ENCODE measurements around the gene TREX2. TPM values are rescaled to one million over a fixed set of nuclear protein-coding genes. Genes with fewer than 3 reads are reported as not detected.

Gene TREX2
- total and polyA plus RNA-seq, 12 donors = 0.28 to 4.3 (median 1.1) TPM; not detected in 2

DNA sequence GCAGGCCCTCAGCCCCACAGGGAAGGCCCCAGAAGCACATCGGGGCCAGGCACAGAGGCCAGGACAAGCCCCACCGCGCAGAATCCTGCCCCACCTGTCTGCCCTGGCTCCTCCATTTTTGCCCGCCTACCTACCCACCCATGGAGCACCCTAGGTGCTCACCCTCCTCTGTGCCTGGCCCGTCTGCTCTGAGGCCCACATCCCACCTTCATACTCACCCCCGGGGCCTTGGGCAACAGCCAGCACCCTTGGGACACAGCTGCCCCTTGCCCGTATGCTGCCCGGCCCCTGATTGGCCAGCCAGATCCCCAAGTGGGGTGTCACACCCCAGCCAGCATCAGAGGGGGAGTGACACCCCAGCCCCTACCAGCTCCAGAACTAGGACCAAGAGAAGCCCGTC lies 10.8 kb upstream of the TREX2 start:
- Histone ChIP-seq H3K9me3 (replicated peaks in 1 of 3) (no peaks in the 10 kb centered on the region), H3K27me3 (no peaks in the 10 kb centered on the region), H3K4me1 (replicated peaks in 1 of 2) (no peaks in the 10 kb centered on the region), H3K27ac (no peak overlapping the region), H3K4me3 (no peak overlapping the region), H3K36me3 (replicated peaks in 1 of 2) (no peaks in the 10 kb centered on the region)
- WGBS, 4 donors = 77 to 93% (median 85%) methylated on average over 7 to 9 of the region's 9 CpGs
- intact Hi-C loops (cut with DNase I) = no loop called here
- no peak for DNase-seq
- TF ChIP-seq, protein P1, sequence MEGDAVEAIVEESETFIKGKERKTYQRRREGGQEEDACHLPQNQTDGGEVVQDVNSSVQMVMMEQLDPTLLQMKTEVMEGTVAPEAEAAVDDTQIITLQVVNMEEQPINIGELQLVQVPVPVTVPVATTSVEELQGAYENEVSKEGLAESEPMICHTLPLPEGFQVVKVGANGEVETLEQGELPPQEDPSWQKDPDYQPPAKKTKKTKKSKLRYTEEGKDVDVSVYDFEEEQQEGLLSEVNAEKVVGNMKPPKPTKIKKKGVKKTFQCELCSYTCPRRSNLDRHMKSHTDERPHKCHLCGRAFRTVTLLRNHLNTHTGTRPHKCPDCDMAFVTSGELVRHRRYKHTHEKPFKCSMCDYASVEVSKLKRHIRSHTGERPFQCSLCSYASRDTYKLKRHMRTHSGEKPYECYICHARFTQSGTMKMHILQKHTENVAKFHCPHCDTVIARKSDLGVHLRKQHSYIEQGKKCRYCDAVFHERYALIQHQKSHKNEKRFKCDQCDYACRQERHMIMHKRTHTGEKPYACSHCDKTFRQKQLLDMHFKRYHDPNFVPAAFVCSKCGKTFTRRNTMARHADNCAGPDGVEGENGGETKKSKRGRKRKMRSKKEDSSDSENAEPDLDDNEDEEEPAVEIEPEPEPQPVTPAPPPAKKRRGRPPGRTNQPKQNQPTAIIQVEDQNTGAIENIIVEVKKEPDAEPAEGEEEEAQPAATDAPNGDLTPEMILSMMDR (IDR thresholded peaks at IDR 0.05) = no peak
- TF ChIP-seq POLR2A (IDR thresholded peaks at IDR 0.05) = no peak

DNA sequence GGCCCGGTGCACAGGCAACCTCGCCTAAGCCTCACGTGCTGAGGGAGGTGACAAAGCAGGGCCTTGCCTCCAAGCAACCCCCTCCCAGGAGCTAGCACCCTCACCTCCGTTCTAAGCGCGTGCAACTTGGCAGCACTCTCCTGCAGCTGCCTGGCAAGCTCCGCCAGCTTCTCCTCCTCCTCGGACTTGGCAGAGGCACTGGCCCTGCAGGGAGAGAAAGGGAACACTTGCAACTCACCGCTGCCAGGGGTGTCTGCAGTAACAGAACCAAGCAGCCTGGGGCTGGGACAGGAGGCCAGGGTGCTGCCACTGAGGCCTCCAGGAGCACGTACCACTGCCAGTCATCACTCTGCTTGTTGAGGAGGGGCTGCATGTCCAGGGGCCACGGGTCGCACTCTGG lies 10.3 kb upstream of the TREX2 start:
- H3K27ac ChIP-seq = no peak overlapping the region
- no peak for DNase-seq
- no peak for TF ChIP-seq POLR2A (IDR thresholded peaks at IDR 0.05)
- TF ChIP-seq, protein P1 (IDR thresholded peaks at IDR 0.05) = no peak
- H3K9me3 ChIP-seq (replicated peaks in 1 of 3) = no peaks in the 10 kb centered on the region
- no peak overlapping the region for H3K4me3 ChIP-seq
- H3K4me1 ChIP-seq (replicated peaks in 1 of 2) = no peaks in the 10 kb centered on the region
- H3K36me3 ChIP-seq (replicated peaks in 1 of 2) = no peaks in the 10 kb centered on the region
- intact Hi-C loops (cut with DNase I) = no loop called here
- WGBS, 4 donors = 80 to 94% (median 83%) methylated on average over 3 to 12 of the region's 12 CpGs; no CpG with 5 or more reads in 1 of the 4 donors
- no peaks in the 10 kb centered on the region for H3K27me3 ChIP-seq

DNA sequence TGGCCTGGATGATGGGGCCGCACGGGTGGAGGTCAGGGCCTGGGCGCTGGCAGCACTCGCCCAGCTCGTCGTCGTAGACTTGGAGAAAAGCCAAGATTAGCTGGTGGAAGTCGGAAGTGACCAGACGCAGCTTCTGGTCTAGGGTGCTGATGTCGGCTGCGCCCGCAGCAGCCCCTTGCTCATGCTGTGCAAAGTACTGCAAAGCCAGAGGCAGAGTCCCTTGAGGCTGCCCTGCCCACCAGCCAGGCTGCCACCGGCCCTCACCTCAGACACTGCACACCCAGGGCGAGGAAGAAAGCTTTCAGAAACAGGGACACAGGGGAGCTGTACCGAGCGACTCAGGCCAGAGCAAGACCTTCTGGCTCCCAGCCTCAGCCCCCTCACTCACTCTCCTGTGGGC lies 9.7 kb upstream of the TREX2 start:
- Histone ChIP-seq H3K4me1 (replicated peaks in 1 of 2) (no peaks in the 10 kb centered on the region), H3K27ac (no peak overlapping the region), H3K27me3 (no peaks in the 10 kb centered on the region), H3K4me3 (no peak overlapping the region), H3K36me3 (replicated peaks in 1 of 2) (no peaks in the 10 kb centered on the region), H3K9me3 (replicated peaks in 1 of 3) (no peaks in the 10 kb centered on the region)
- 81 to 89% (median 81%) methylated on average over 14 to 16 of the region's 16 CpGs; no CpG with 5 or more reads in 1 of the 4 donors for WGBS, 4 donors
- no peak for DNase-seq
- no peak for TF ChIP-seq POLR2A (IDR thresholded peaks at IDR 0.05)
- TF ChIP-seq, protein P1 (IDR thresholded peaks at IDR 0.05) = no peak
- intact Hi-C loops (cut with DNase I) = no loop called here

DNA sequence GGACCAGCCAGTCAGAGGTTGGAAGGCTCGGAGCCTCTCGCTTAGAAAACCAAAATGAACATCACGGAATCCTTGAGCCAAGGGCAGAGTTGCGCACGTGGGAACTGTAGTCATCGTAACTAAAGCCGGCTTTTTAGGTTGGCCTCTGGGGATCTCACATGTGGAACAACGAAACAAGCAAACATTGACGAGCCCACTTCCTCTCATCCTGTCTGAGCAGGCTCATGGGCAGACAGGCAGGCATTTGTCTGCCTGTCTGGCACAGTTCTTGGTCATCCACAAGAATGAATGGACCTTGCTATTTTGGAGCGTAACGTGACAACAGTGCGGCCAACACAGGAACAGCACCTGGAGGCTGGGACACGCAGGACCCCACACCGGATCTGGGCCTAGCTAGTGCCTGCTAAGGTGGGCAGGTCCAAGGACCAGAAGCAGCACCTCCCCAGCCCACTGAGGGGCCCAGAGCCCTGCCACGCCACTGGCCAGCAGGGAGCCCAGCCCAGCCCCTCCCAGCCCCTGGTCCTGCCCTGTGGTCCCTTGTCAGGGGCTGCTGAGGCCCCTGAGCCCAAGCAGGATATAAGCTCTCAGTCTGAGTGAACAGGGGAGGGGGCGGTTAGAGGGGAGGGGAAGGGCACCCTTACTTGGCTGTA lies 9.2 kb upstream of the TREX2 start:
- H3K4me1 ChIP-seq (replicated peaks in 1 of 2) = no peaks in the 10 kb centered on the region
- H3K9me3 ChIP-seq (replicated peaks in 1 of 3) = no peaks in the 10 kb centered on the region
- whole genome bisulfite sequencing, 4 donors = 82 to 100% (median 92%) methylated on average over 2 to 16 of the region's 16 CpGs
- H3K27me3 ChIP-seq = no peaks in the 10 kb centered on the region
- no peak overlapping the region for H3K4me3 ChIP-seq
- TF ChIP-seq POLR2A (IDR thresholded peaks at IDR 0.05) = no peak
- TF ChIP-seq, protein P1 (IDR thresholded peaks at IDR 0.05) = no peak
- no peak overlapping the region for H3K27ac ChIP-seq
- intact Hi-C loops (cut with DNase I) = no loop called here
- DNase-seq = no peak
- H3K36me3 ChIP-seq (replicated peaks in 1 of 2) = no peaks in the 10 kb centered on the region
